HEK293 (cell line): ENCODE results near the gene TRIM28.

Source experiments
- CTCF ChIA-PET: fragments of 350-600 bp; formaldehyde crosslinking; extraction: SDS; loops from one replicate; lab custom pipeline; 2021; ENCODE audit warnings: antibody characterized with exemption; lab: Yijun Ruan, JAX
- POLR2A ChIA-PET: fragments of 300-600 bp; formaldehyde crosslinking; extraction: SDS; loops from one replicate; lab custom pipeline; 2020; ENCODE audit warnings: antibody characterized with exemption, inconsistent platforms; lab: Yijun Ruan, JAX
- H3K27ac ChIP-seq: fragments of 200-500 bp; sonication (Bioruptor generic); 2 replicates; pipeline ENCODE4 v1.5.1; 2014; ENCODE audit warnings: low read depth, low read length, control low read depth, inconsistent platforms; ENCODE audit errors: extremely low read depth
- H3K36me3 ChIP-seq, 2 experiments: fragments of 200-500 bp in 1 of 2; sonication (Bioruptor generic) in 1 of 2; 1 replicate in 1 of 2; 2 replicates in 1 of 2; pipeline ENCODE4 v1.5.1; 2014 to 2017; ENCODE audit warnings: inconsistent platforms in 2 of 2, low read length in 2 of 2; ENCODE audit not compliant: control insufficient read depth in 2 of 2, insufficient read depth in 1 of 2
- H3K4me1 ChIP-seq: fragments of 200-500 bp; sonication (Bioruptor generic); 2 replicates; pipeline ENCODE4 v1.5.1; 2014; ENCODE audit warnings: mild to moderate bottlenecking, low read length, inconsistent platforms; ENCODE audit not compliant: control insufficient read depth, insufficient read depth
- H3K4me3 ChIP-seq: 2 replicates; pipeline ENCODE4 v1.5.1; 2011; ENCODE audit warnings: low read depth, mild to moderate bottlenecking, control low read depth, low read length, moderate library complexity
- H3K9me3 ChIP-seq: fragments of 200-500 bp; sonication (Bioruptor generic); 2 replicates; pipeline ENCODE4 v1.5.1; 2014; ENCODE audit warnings: low read depth, low read length, inconsistent platforms; ENCODE audit not compliant: control insufficient read depth, insufficient read depth
- BCL11A ChIP-seq: fragments of 450-650 bp; formaldehyde crosslinking; IDR thresholded peaks from 2 replicates; pipeline ENCODE4 v1.5.1; 2016; ENCODE audit warnings: low read depth, missing biosample characterization, missing genetic modification characterization
- KLF10 ChIP-seq: fragments of 450-650 bp; IDR thresholded peaks from 2 replicates; pipeline ENCODE4 v1.5.1; 2018; ENCODE audit warnings: missing biosample characterization, mild to moderate bottlenecking, missing genetic modification characterization
- KLF8 ChIP-seq: fragments of 450-650 bp; formaldehyde crosslinking; IDR thresholded peaks from 2 replicates; pipeline ENCODE4 v1.5.1; 2016; ENCODE audit warnings: missing biosample characterization, missing genetic modification characterization
- KLF9 ChIP-seq: fragments of 450-650 bp; formaldehyde crosslinking; IDR thresholded peaks from 2 replicates; pipeline ENCODE4 v1.5.1; 2016; ENCODE audit warnings: missing biosample characterization, missing genetic modification characterization, low read depth
- MYNN ChIP-seq: fragments of 450-650 bp; formaldehyde crosslinking; IDR thresholded peaks from 2 replicates; pipeline ENCODE4 v1.5.1; 2016; ENCODE audit warnings: missing biosample characterization, missing genetic modification characterization, borderline replicate concordance
- PRDM1 ChIP-seq: fragments of 450-650 bp; formaldehyde crosslinking; IDR thresholded peaks from 2 replicates; pipeline ENCODE4; 2016; ENCODE audit warnings: missing biosample characterization, missing genetic modification characterization
- RBAK ChIP-seq: fragments of 450-650 bp; formaldehyde crosslinking; IDR thresholded peaks from 2 replicates; pipeline ENCODE4 v1.5.1; 2016; ENCODE audit warnings: missing biosample characterization, missing genetic modification characterization
- SCRT2 ChIP-seq: fragments of 450-650 bp; formaldehyde crosslinking; IDR thresholded peaks from 2 replicates; pipeline ENCODE4 v1.5.1; 2016; ENCODE audit warnings: missing biosample characterization, missing genetic modification characterization
- ZBTB7A ChIP-seq: fragments of 450-650 bp; formaldehyde crosslinking; IDR thresholded peaks from 2 replicates; pipeline ENCODE4 v1.5.1; 2016; ENCODE audit warnings: low read depth, missing biosample characterization, missing genetic modification characterization
- ZNF10 ChIP-seq: fragments of 450-650 bp; formaldehyde crosslinking; IDR thresholded peaks from 2 replicates; pipeline ENCODE4 v1.5.1; 2017; ENCODE audit warnings: missing biosample characterization, missing genetic modification characterization
- ZNF133 ChIP-seq: fragments of 450-650 bp; formaldehyde crosslinking; IDR thresholded peaks from 2 replicates; pipeline ENCODE4 v1.5.1; 2016; ENCODE audit warnings: missing biosample characterization, missing genetic modification characterization
- ZNF148 ChIP-seq: fragments of 450-650 bp; formaldehyde crosslinking; IDR thresholded peaks from 2 replicates; pipeline ENCODE4 v1.5.0; 2017; ENCODE audit warnings: missing biosample characterization, missing genetic modification characterization, borderline replicate concordance
- ZNF26 ChIP-seq: fragments of 450-650 bp; formaldehyde crosslinking; IDR thresholded peaks from 2 replicates; pipeline ENCODE4 v1.5.1; 2016; ENCODE audit warnings: missing biosample characterization, missing genetic modification characterization
- ZNF274 ChIP-seq, 2 experiments: fragments of 200-500 bp in 1 of 2; fragments of 450-650 bp in 1 of 2; sonication (Bioruptor generic) in 1 of 2; formaldehyde crosslinking in 1 of 2; IDR thresholded peaks; 2 replicates each; pipeline versions ENCODE4 v1.5.1 to v1.6.1; 2014 to 2016; ENCODE audit warnings: borderline replicate concordance in 1 of 2, inconsistent platforms in 1 of 2, low read length in 1 of 2, missing biosample characterization in 1 of 2, missing genetic modification characterization in 1 of 2
- ZNF280D ChIP-seq: fragments of 450-650 bp; formaldehyde crosslinking; IDR thresholded peaks from 2 replicates; pipeline ENCODE4 v1.5.1; 2016; ENCODE audit warnings: missing biosample characterization, missing genetic modification characterization
- ZNF423 ChIP-seq: fragments of 450-650 bp; formaldehyde crosslinking; IDR thresholded peaks from 2 replicates; pipeline ENCODE4 v1.5.1; 2016; ENCODE audit warnings: missing biosample characterization, missing genetic modification characterization
- ZNF501 ChIP-seq: fragments of 450-650 bp; formaldehyde crosslinking; IDR thresholded peaks from 2 replicates; pipeline ENCODE4 v1.5.1; 2016; ENCODE audit warnings: missing biosample characterization, missing genetic modification characterization
- ZNF514 ChIP-seq: fragments of 450-650 bp; formaldehyde crosslinking; IDR thresholded peaks from 2 replicates; pipeline ENCODE4 v1.5.1; 2016; ENCODE audit warnings: missing biosample characterization, missing genetic modification characterization
- ZNF610 ChIP-seq: fragments of 450-650 bp; formaldehyde crosslinking; IDR thresholded peaks from 2 replicates; pipeline ENCODE4 v1.5.1; 2016; ENCODE audit warnings: missing biosample characterization, missing genetic modification characterization, borderline replicate concordance
- ZNF629 ChIP-seq: fragments of 450-650 bp; formaldehyde crosslinking; IDR thresholded peaks from 2 replicates; pipeline ENCODE4 v1.5.1; 2017; ENCODE audit warnings: missing biosample characterization, missing genetic modification characterization
- ZNF645 ChIP-seq: fragments of 450-650 bp; formaldehyde crosslinking; IDR thresholded peaks from 2 replicates; pipeline ENCODE4; 2016; ENCODE audit warnings: missing biosample characterization, missing genetic modification characterization
- ZNF654 ChIP-seq: fragments of 450-650 bp; formaldehyde crosslinking; IDR thresholded peaks from 2 replicates; pipeline ENCODE4 v1.5.1; 2016; ENCODE audit warnings: low read depth, missing biosample characterization, missing genetic modification characterization
- ZNF664 ChIP-seq: fragments of 450-650 bp; formaldehyde crosslinking; IDR thresholded peaks from 2 replicates; pipeline ENCODE4 v1.5.1; 2016; ENCODE audit warnings: missing biosample characterization, missing genetic modification characterization
- ZXDB ChIP-seq: fragments of 450-650 bp; formaldehyde crosslinking; IDR thresholded peaks from 2 replicates; pipeline ENCODE4 v1.5.1; 2016; ENCODE audit warnings: missing biosample characterization, missing genetic modification characterization
- TF ChIP-seq, protein P1 (sequence below): fragments of 450-650 bp; formaldehyde crosslinking; IDR thresholded peaks from 2 replicates; pipeline ENCODE4 v1.5.1; 2016; ENCODE audit warnings: missing biosample characterization, missing genetic modification characterization

The TRIM28 gene

DNA sequence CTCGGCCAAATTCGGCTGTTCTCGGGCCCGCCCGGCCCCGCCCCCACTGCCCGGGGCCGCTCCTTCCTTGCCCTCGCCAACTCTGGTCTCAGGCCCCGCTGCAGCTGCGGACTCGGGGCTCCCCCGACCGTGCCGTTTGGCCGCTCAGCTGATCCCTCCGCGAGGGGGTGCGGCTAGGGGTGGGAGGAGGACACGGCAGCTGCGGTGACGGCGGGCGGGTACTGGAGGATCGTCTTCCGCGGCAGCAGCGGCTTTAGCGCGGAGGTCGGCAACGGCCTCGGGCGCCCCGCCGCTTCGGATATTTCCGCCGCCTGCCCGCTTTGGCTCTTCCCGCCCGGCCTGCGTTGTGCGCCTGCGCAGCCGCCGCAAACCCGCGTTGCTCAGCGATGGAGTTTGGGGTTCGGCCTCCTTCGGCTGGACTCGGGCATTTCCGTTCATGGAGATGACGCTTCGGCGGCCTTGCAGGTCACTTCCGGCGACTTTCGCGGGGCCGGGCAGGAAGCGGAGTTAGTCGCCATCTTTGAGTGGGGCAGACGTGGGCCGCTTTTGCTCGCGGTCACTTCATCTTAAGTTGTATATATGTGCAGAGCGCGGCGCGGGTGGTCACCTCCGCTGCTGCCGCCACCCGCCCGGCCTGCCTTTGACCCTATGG is 14.9 kb downstream of the TRIM28 start (continued):
- TF ChIP-seq ZNF654 (tag by site-specific recombination): no peak
- TF ChIP-seq ZNF501 (tag by site-specific recombination): no peak
- peak; percentile 78 for TF ChIP-seq KLF8 (tag by site-specific recombination)
- no peak for TF ChIP-seq PRDM1 (tag by site-specific recombination)
- TF ChIP-seq ZNF148 (tag by site-specific recombination): no peak
- no peak; the same call in 1 of the 2 replicates for TF ChIP-seq ZNF10 (tag by site-specific recombination)
- no peak for TF ChIP-seq ZBTB7A
- TF ChIP-seq SCRT2: no peak
- no peak for TF ChIP-seq ZNF423 (tag by site-specific recombination)
- no peak for TF ChIP-seq MYNN
- TF ChIP-seq ZNF664 (tag by site-specific recombination): no peak

DNA sequence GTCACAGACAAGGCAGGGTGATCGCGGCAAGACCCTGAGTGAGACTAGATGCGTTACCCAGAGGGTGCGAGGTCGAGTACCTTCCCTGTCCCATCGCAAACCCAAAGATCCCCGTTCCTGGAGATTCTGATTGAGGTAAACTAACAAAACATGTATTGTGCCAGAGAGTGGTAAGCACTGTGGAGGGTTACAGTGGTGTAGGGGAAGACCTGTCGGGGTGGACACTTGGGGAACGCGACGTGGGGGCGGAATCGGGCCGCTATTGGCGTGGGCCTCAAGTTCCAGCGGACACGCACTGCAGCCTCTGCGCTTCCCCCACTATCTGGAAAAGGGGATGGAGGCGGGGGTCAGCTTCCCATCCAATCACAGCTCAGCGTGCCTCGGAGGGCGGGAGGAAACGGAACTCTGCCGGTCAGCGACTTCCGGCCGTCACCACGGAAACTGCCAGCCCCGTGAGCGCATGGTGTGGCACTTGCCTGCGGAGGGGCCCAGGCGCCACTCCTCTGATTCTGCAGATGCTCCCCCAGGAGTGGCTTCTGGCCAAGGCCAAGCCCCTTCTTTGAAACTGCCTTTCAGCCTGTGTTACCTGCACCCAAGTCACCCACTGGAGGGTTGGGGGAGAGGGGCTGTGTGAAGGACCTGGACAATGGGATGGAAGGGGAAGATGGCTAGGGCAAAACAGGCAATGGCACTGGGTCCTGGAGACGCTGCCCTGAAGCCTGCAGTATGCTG is 15.6 kb downstream of the TRIM28 start:
- H3K36me3 ChIP-seq: peaks cover 9 to 48% of the 10 kb centered on the region in 2 experiments
- TF ChIP-seq KLF8 (tag by site-specific recombination) (0 out of 2 replicates have a peak, but pooled peaks have one; percentile 51), ZNF664 (tag by site-specific recombination) (no peak), ZNF26 (tag by site-specific recombination) (no peak), ZNF514 (tag by site-specific recombination) (no peak), ZNF274 (IDR thresholded peaks at IDR 0.05; ENCODE audit: low read length) (no peak), ZNF274 (tag by site-specific recombination; IDR thresholded peaks at IDR 0.05; ENCODE audit: borderline replicate concordance) (no peak), ZNF610 (tag by site-specific recombination) (0 out of 2 replicates have a peak, but pooled peaks have one; percentile 18), ZNF133 (tag by site-specific recombination) (0 out of 2 replicates have a peak, but pooled peaks have one; percentile 16), ZNF280D (tag by site-specific recombination) (no peak), ZNF629 (tag by site-specific recombination) (no peak; the same call in 1 of the 2 replicates), ZXDB (tag by site-specific recombination) (peak; percentile 89), ZNF423 (tag by site-specific recombination) (no peak), KLF10 (tag by site-specific recombination) (0 out of 2 replicates have a peak, but pooled peaks have one; percentile 24), ZNF645 (tag by site-specific recombination) (0 out of 2 replicates have a peak, but pooled peaks have one; percentile 39), RBAK (tag by site-specific recombination) (no peak), BCL11A (tag by site-specific recombination) (peak; percentile 58; the same call in 1 of the 2 replicates), KLF9 (tag by site-specific recombination) (peak; percentile 63)
- TF ChIP-seq, protein P1, sequence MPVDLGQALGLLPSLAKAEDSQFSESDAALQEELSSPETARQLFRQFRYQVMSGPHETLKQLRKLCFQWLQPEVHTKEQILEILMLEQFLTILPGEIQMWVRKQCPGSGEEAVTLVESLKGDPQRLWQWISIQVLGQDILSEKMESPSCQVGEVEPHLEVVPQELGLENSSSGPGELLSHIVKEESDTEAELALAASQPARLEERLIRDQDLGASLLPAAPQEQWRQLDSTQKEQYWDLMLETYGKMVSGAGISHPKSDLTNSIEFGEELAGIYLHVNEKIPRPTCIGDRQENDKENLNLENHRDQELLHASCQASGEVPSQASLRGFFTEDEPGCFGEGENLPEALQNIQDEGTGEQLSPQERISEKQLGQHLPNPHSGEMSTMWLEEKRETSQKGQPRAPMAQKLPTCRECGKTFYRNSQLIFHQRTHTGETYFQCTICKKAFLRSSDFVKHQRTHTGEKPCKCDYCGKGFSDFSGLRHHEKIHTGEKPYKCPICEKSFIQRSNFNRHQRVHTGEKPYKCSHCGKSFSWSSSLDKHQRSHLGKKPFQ: no peak

More for the DNA sequence above, 15.6 kb downstream of the TRIM28 start:
- Histone ChIP-seq H3K9me3 (no peaks in the 10 kb centered on the region), H3K27ac (peak overlapping the region; percentile 99), H3K4me1 (peaks cover 14% of the 10 kb centered on the region), H3K4me3 (peak overlapping the region; percentile 89)
- ChIA-PET POLR2A (interaction anchor here (0.6 to 4.0 kb wide), 12 partner anchors 8 to 151 kb away, joined by 3 to 62 read pairs (median 4); partner anchors contain the start of genes MZF1, TRIM28, ZBTB45 and ZNF324B), CTCF (no interaction called here)
